HCT116 (cell line): ENCODE data around the gene ALAS1. TPM values are rescaled to one million over a fixed set of nuclear protein-coding genes. Genes with fewer than 3 reads are reported as not detected.

Experiments
- ATAC-seq: fragments of 200-7000 bp; cut with Tn5 transposase; 2 replicates; pipeline ENCODE4 v1.9.1; 2020; ENCODE audit warnings: mild to moderate bottlenecking, moderate library complexity
- BruUV-seq: library from RNA; stranded (reverse); fragments of 400-500 nt; replicated peaks from 2 replicates; lab custom pipeline; 2021; lab: Mats Ljungman, UMichigan
- CTCF ChIA-PET: fragments of 300-600 bp; sonication (Branson Sonifier 250); formaldehyde crosslinking; loops from one replicate; lab custom pipeline; 2021; ENCODE audit warnings: antibody characterized with exemption; lab: Charles Lee
- POLR2A ChIA-PET: fragments of 300-600, 350-600 bp; sonication (Branson Sonifier 250); formaldehyde crosslinking; loops from one replicate; lab custom pipeline; 2021; ENCODE audit warnings: antibody characterized with exemption; lab: Charles Lee
- RAD21 ChIA-PET, 2 experiments: fragments of 300-600 bp; sonication (Branson Sonifier 250); formaldehyde crosslinking; loops; one replicate each; lab custom pipeline; 2023; ENCODE audit warnings: low total read pairs in 2 of 2; ENCODE audit not compliant: uncharacterized antibody in 2 of 2, unreplicated experiment in 2 of 2, low non-redundant PET in 1 of 2; lab: Charles Lee
- DNase-seq: peaks from one replicate; pipeline ENCODE4 v3.0.0-alpha.2; 2010; ENCODE audit warnings: low read depth, low spot score
- H2AFZ ChIP-seq: fragments of 200-600 bp; shearing (Covaris generic), sonication (generic); 2 replicates; pipeline ENCODE4 v1.6.1; 2017; ENCODE audit warnings: low read depth, mixed run types, mixed read lengths, antibody characterized with exemption, low read length; ENCODE audit not compliant: poor library complexity, severe bottlenecking
- H3K27ac ChIP-seq: 2 replicates; pipeline ENCODE4 v1.5.1; 2012; ENCODE audit warnings: low read depth, low read length
- H3K27me3 ChIP-seq: fragments of 200-600 bp; sonication (generic); 2 replicates; pipeline ENCODE4 v1.6.1; 2016; ENCODE audit warnings: mixed run types, low read length, mixed read lengths; ENCODE audit not compliant: insufficient read depth
- H3K36me3 ChIP-seq, 2 experiments: fragments of 200-500 bp in 1 of 2; fragments of 200-600 bp in 1 of 2; sonication (Bioruptor generic) in 1 of 2; sonication (generic) in 1 of 2; 2 replicates each; pipeline versions ENCODE4 v1.5.1 to v1.6.1; 2014 to 2016; ENCODE audit warnings: low read length in 2 of 2, inconsistent platforms in 1 of 2, mixed read lengths in 1 of 2, mixed run types in 1 of 2; ENCODE audit not compliant: insufficient read depth in 2 of 2, control insufficient read depth in 1 of 2
- H3K4me1 ChIP-seq, 2 experiments: fragments of 200-600 bp in 1 of 2; sonication (generic) in 1 of 2; 2 replicates each; pipeline versions ENCODE4 v1.5.1 to v1.6.1; 2012 to 2017; ENCODE audit warnings: low read length in 2 of 2, inconsistent platforms in 1 of 2, mild to moderate bottlenecking in 1 of 2, mixed read lengths in 1 of 2, mixed run types in 1 of 2, moderate library complexity in 1 of 2; ENCODE audit not compliant: insufficient read depth in 2 of 2, control insufficient read depth in 1 of 2
- H3K4me2 ChIP-seq: fragments of 200-600 bp; sonication (generic); 2 replicates; pipeline ENCODE4 v1.6.1; 2017; ENCODE audit warnings: mixed run types, low read length, mixed read lengths
- H3K4me3 ChIP-seq, 2 experiments: fragments of 200-600 bp in 1 of 2; sonication (generic) in 1 of 2; replicated peaks in 1 of 2; 2 replicates each; pipeline ENCODE4 v1.5.1; 2011 to 2016; ENCODE audit warnings: low read length in 2 of 2, control low read depth in 1 of 2, low read depth in 1 of 2, mild to moderate bottlenecking in 1 of 2, mixed read lengths in 1 of 2, mixed run types in 1 of 2
- H3K79me2 ChIP-seq: fragments of 200-600 bp; sonication (generic); 2 replicates; pipeline ENCODE4 v1.6.1; 2017; ENCODE audit warnings: mild to moderate bottlenecking, mixed run types, low read length, moderate library complexity, mixed read lengths; ENCODE audit not compliant: insufficient read depth
- H3K9ac ChIP-seq: fragments of 200-600 bp; sonication (generic); 2 replicates; pipeline ENCODE4 v1.6.1; 2016; ENCODE audit warnings: low read length, mixed read lengths
- H3K9me2 ChIP-seq: fragments of 200-600 bp; sonication (generic), shearing (Covaris generic); 2 replicates; pipeline ENCODE4 v1.6.1; 2017; ENCODE audit warnings: mixed run types, mild to moderate bottlenecking, moderate library complexity; ENCODE audit not compliant: insufficient read depth
- H3K9me3 ChIP-seq, 2 experiments: fragments of 200-500 bp in 1 of 2; fragments of 200-600 bp in 1 of 2; sonication (Bioruptor generic) in 1 of 2; sonication (generic) in 1 of 2; 2 replicates each; pipeline ENCODE4 v1.6.1; 2014 to 2017; ENCODE audit warnings: low read length in 2 of 2, mixed read lengths in 2 of 2, inconsistent platforms in 1 of 2, low read depth in 1 of 2, mild to moderate bottlenecking in 1 of 2, mixed run types in 1 of 2, moderate library complexity in 1 of 2; ENCODE audit not compliant: control insufficient read depth in 1 of 2, insufficient read depth in 1 of 2
- H4K20me1 ChIP-seq: fragments of 200-600 bp; sonication (generic), shearing (Covaris generic); 2 replicates; pipeline ENCODE4 v1.6.1; 2017; ENCODE audit warnings: mixed run types, mild to moderate bottlenecking, moderate library complexity; ENCODE audit not compliant: insufficient read depth
- CEBPB ChIP-seq: IDR thresholded peaks from 2 replicates; pipeline ENCODE4 v1.6.1; 2012; ENCODE audit warnings: low read depth
- EGR1 ChIP-seq: IDR thresholded peaks from 2 replicates; pipeline ENCODE4 v1.6.1; 2012; ENCODE audit warnings: low read depth
- RAD21 ChIP-seq: IDR thresholded peaks from 2 replicates; pipeline ENCODE4 v1.6.1; 2012; ENCODE audit warnings: low read depth, mild to moderate bottlenecking
- REST ChIP-seq: IDR thresholded peaks from 2 replicates; pipeline ENCODE4 v1.6.1; 2012; ENCODE audit warnings: low read depth
- intact Hi-C: fragments of 100-400 bp; cut with micrococcal nuclease; formaldehyde crosslinking; loops from 2 replicates; pipeline ENCODE4 v1.10.0; 2022
- total RNA-seq: library from RNA; stranded (reverse); gene quantifications from one replicate; pipeline ENCODE4 v1.2.1, GENCODE V29; 2021; ENCODE audit not compliant: unreplicated experiment

ALAS1 gene
- total RNA-seq, 1 experiment from 2014 or later, result 74.0 TPM

GRCh38 chr3:52248165-52248541 is 50.2 kb downstream of the ALAS1 start:
- Histone ChIP-seq H3K9ac (no peak overlapping the region), H3K9me3 (peaks cover 0 to 4% of the 10 kb centered on the region in 2 experiments; a peak in 1 of 4 replicates), H3K9me2 (no peaks in the 10 kb centered on the region), H3K4me1 (peaks cover 20 to 33% of the 10 kb centered on the region in 2 experiments; a peak in 3 of 4 replicates), H4K20me1 (no peaks in the 10 kb centered on the region), H3K4me3 (no peak overlapping the region), H3K79me2 (no peaks in the 10 kb centered on the region), H3K27me3 (no peaks in the 10 kb centered on the region), H3K36me3 (peaks cover 2 to 20% of the 10 kb centered on the region in 2 experiments; a peak in 3 of 4 replicates), H2AFZ (no peak overlapping the region), H3K4me2 (no peak overlapping the region), H3K27ac (no peak overlapping the region)
- ChIA-PET CTCF (interaction anchor here (1.0 to 1.2 kb wide), 2 partner anchors 12 to 31 kb away, joined by 3 read pairs; partner anchors contain the start of gene WDR82), RAD21 (no interaction called here), POLR2A (interaction anchor here (1.0 kb wide), 1 partner anchor 8 kb away, joined by 7 read pairs; no protein-coding TSS in a partner anchor)
- BruUV-seq, result no TSS peak
- ATAC-seq (no peak), DNase-seq (no peak)
- TF ChIP-seq REST, result no peak
- TF ChIP-seq CEBPB, result no peak
- TF ChIP-seq RAD21, result no peak
- TF ChIP-seq EGR1, result no peak
- intact Hi-C loops, result no loop called here
